Vagina (tissue), 2 donors: ENCODE data around the gene MT1F. TPM values are rescaled to one million over a fixed set of nuclear protein-coding genes. Genes with fewer than 3 reads are reported as not detected.

Experiments used
- DNase-seq, 2 donors: peaks; one replicate each; pipeline ENCODE4 v3.0.0-alpha.2; 2017; ENCODE audit errors: extremely low spot score in 2 of 2
- H3K27ac ChIP-seq: fragments of 200-600 bp; sonication (generic); one replicate; pipeline ENCODE4 v1.5.1; 2019
- H3K27me3 ChIP-seq: fragments of 200-600 bp; sonication (generic); one replicate; pipeline ENCODE4 v1.5.1; 2019
- H3K36me3 ChIP-seq, 2 donors: fragments of 200-600 bp; sonication (generic); one replicate each; pipeline ENCODE4 v1.5.1; 2017 to 2019
- H3K4me1 ChIP-seq: fragments of 200-600 bp; sonication (generic); one replicate; pipeline ENCODE4 v1.5.1; 2019
- H3K4me3 ChIP-seq, 2 donors: fragments of 200-600 bp; sonication (generic); 1 replicate in 1 of 2; 2 replicates in 1 of 2; pipeline ENCODE4 v1.5.1; 2016 to 2019
- H3K9me3 ChIP-seq: fragments of 200-600 bp; sonication (generic); one replicate; pipeline ENCODE4 v1.5.1; 2019
- CTCF ChIP-seq, 3 experiments: fragments of 450-650 bp in 2 of 3; fragments of 200-600 bp in 1 of 3; sonication (generic) in 1 of 3; IDR thresholded peaks; one replicate each; pipeline ENCODE4 v1.5.1; 2017 to 2019; ENCODE audit warnings: antibody characterized with exemption in 3 of 3, mild to moderate bottlenecking in 2 of 3, moderate library complexity in 2 of 3
- POLR2A ChIP-seq, 2 donors: fragments of 450-650 bp; IDR thresholded peaks; one replicate each; pipeline ENCODE4 v1.6.1; 2017; ENCODE audit warnings: antibody characterized with exemption in 2 of 2, mild to moderate bottlenecking in 2 of 2, moderate library complexity in 2 of 2
- POLR2AphosphoS5 ChIP-seq, 2 donors: sonication (generic); formaldehyde crosslinking; IDR thresholded peaks; one replicate each; pipeline ENCODE4 v1.9.0; 2017; ENCODE audit warnings: antibody characterized with exemption in 2 of 2, mild to moderate bottlenecking in 2 of 2, low read depth in 1 of 2; ENCODE audit not compliant: insufficient read depth in 1 of 2
- intact Hi-C: fragments of 100-400 bp; cut with DNase I; formaldehyde crosslinking; loops from one replicate; pipeline ENCODE4 v1.15.1; 2023
- total RNA-seq: library from RNA; depleted of rRNA; stranded (reverse); fragments of >200 nt; gene quantifications from one replicate; pipeline ENCODE4 v1.2.3, GENCODE V29; 2016

MT1F gene
- total RNA-seq, 1 donor from 2014 or later, result 16.0 TPM

- H3K4me3 ChIP-seq, result no peak overlapping the region
- no peaks in the 10 kb centered on the region for H3K36me3 ChIP-seq
- TF ChIP-seq POLR2AphosphoS5 (IDR thresholded peaks at IDR 0.05; ENCODE audit: insufficient read depth in 1 of 2, low read depth in 1 of 2), result peak in 1 of 2 donors; percentile 85
- no peak for TF ChIP-seq POLR2A (IDR thresholded peaks at IDR 0.05)
- TF ChIP-seq CTCF (IDR thresholded peaks at IDR 0.05), result no peak
- no peaks in the 10 kb centered on the region for H3K9me3 ChIP-seq
- DNase-seq, result no peak
- no peaks in the 10 kb centered on the region for H3K4me1 ChIP-seq
- no peak overlapping the region for H3K27ac ChIP-seq
- no peaks in the 10 kb centered on the region for H3K27me3 ChIP-seq
- intact Hi-C loops, result no loop called here
Observed at GRCh38 chr16:56649820-56650219, 7.9 kb upstream of the MT1F start.

DNA sequence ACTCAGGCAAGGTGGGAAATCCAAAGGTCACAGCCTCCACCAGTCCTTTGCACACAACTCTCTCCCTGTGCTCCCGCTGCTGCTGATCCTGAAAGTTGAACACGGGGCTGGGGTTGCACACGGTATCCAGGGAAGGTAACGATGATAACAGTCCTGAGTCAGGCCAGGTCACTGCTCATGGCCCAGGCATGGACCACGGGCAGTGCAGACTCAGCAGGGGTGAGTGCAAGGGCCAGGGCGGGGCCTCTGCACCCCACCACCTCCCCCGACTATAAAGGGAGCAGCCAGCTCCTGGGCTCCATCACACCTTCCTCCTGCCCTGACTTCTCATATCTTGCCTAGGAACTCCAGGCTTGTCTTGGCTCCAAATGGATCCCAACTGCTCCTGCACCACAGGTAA is 6.2 kb upstream of the MT1F start, which contains the start of gene MT1B:
MT1B (plus strand) TSS at position 301 of the 400 bp plus-strand sequence; CDS start at position 369, 68 bp downstream.
- no peak for TF ChIP-seq POLR2A (IDR thresholded peaks at IDR 0.05)
- TF ChIP-seq POLR2AphosphoS5 (IDR thresholded peaks at IDR 0.05; ENCODE audit: insufficient read depth in 1 of 2, low read depth in 1 of 2), result no peak
- TF ChIP-seq CTCF (IDR thresholded peaks at IDR 0.05), result no peak
- Histone ChIP-seq H3K36me3 (no peaks in the 10 kb centered on the region), H3K4me1 (no peaks in the 10 kb centered on the region), H3K27ac (no peak within 1 kb of the TSS), H3K4me3 (no peak within 1 kb of the TSS), H3K9me3 (no peaks in the 10 kb centered on the region), H3K27me3 (no peaks in the 10 kb centered on the region)
- no peak for DNase-seq
- intact Hi-C loops, result no loop called here

DNA sequence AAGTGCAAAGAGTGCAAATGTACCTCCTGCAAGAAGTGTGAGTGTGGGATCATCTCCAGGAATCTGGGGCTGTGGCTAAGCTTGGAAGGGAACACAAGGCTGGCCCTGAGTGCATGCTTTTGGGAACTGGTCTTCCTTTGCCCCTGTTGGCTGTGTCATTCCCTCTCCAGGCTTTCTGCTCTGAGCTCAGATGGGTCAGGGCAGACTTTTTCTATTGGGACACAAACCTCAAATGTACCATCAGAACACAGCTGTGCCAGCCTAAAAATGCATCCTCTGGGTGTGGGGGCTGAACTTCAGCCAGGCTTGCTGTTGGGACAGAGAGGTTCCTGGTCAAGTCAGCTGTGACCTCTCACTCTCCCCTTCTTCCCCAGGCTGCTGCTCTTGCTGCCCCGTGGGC is 5.2 kb upstream of the MT1F start:
- H3K9me3 ChIP-seq, result no peaks in the 10 kb centered on the region
- no peaks in the 10 kb centered on the region for H3K36me3 ChIP-seq
- DNase-seq, result no peak
- H3K27me3 ChIP-seq, result no peaks in the 10 kb centered on the region
- no peak for TF ChIP-seq CTCF (IDR thresholded peaks at IDR 0.05)
- no peak for TF ChIP-seq POLR2A (IDR thresholded peaks at IDR 0.05)
- no peak for TF ChIP-seq POLR2AphosphoS5 (IDR thresholded peaks at IDR 0.05; ENCODE audit: insufficient read depth in 1 of 2, low read depth in 1 of 2)
- no peak overlapping the region for H3K4me3 ChIP-seq
- intact Hi-C loops, result no loop called here
- H3K4me1 ChIP-seq, result peaks cover 5% of the 10 kb centered on the region
- H3K27ac ChIP-seq, result no peak overlapping the region

DNA sequence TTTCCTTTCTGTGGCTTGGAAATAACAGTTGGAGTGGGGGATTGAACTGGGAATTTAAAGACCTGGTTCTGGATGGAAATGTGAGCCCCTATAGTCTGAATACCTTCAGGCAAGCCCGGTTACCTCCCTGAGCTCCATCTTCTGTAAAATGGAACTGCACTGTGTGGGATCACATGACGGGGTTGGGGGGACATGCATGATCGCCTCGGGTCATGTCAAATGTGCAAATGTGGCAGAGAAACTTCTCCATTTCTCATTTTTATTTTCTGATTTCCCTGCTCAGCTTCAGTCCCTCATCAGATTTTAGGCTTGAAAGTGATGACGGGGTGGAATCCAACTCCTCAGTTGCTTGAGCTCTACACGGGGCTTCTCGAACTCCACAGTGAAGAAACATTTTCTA is 4.5 kb upstream of the MT1F start:
- no peak overlapping the region for H3K27ac ChIP-seq
- H3K9me3 ChIP-seq, result no peaks in the 10 kb centered on the region
- H3K27me3 ChIP-seq, result no peaks in the 10 kb centered on the region
- no peak for TF ChIP-seq POLR2A (IDR thresholded peaks at IDR 0.05)
- TF ChIP-seq CTCF (IDR thresholded peaks at IDR 0.05), result no peak
- TF ChIP-seq POLR2AphosphoS5 (IDR thresholded peaks at IDR 0.05; ENCODE audit: insufficient read depth in 1 of 2, low read depth in 1 of 2), result no peak
- intact Hi-C loops, result no loop called here
- no peak overlapping the region for H3K4me3 ChIP-seq
- no peaks in the 10 kb centered on the region for H3K36me3 ChIP-seq
- peaks cover 12% of the 10 kb centered on the region for H3K4me1 ChIP-seq
- no peak for DNase-seq

DNA sequence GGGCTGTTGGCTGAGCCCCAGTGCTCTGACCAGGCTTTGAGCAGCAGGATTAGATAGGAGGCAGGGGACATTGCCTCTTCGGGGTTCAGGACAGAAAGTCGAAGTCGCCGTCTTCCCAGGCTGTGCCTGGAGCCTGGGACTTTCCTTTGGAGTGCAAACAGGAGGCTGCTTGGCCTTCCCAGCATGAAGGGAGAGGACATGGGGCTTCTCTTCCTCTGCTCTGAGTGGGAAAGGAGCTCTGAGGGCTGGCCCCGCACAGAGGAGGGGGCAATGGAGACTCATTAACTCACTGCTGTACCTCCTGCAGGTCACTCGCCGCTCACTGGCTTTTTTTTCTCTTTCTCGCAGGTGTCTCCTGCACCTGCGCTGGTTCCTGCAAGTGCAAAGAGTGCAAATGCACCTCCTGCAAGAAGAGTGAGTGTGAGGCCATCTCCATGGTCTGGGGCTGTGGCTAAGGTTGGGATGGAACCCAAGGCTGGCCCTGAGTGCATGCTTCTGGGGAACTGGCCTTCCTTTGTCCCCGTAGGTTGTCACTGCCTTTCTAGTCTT is 642 bp downstream of the MT1F start:
- H3K27ac ChIP-seq, result no peak overlapping the region
- intact Hi-C loops, result no loop called here
- no peaks in the 10 kb centered on the region for H3K36me3 ChIP-seq
- TF ChIP-seq POLR2AphosphoS5 (IDR thresholded peaks at IDR 0.05; ENCODE audit: insufficient read depth in 1 of 2, low read depth in 1 of 2) (no peak), POLR2A (IDR thresholded peaks at IDR 0.05) (no peak), CTCF (IDR thresholded peaks at IDR 0.05) (no peak)
- peaks cover 27% of the 10 kb centered on the region for H3K4me1 ChIP-seq
- no peaks in the 10 kb centered on the region for H3K27me3 ChIP-seq
- H3K4me3 ChIP-seq, result peak overlapping the region; percentile 52 to 62
- H3K9me3 ChIP-seq, result no peaks in the 10 kb centered on the region
- no peak for DNase-seq
